Stimulated activated CD8-positive, alpha-beta memory T cell treated with anti-CD3 and anti-CD28 coated beads, Interleukin-15, amount 100 ng/mL, for 1 hour (primary cell): Measurements from ENCODE around the gene C9orf78.

ENCODE experiments used
- DNase-seq: peaks from one replicate; pipeline ENCODE4 v3.0.0-alpha.2; 2020; ENCODE audit warnings: low read depth

The C9orf78 gene

GRCh38 chr9:129835128-129835859 lies at the start of gene C9orf78, which contains the start of gene USP20:
Gene C9orf78 (minus strand): TSS chr9:129835275. CDS start chr9:129835221, 54 bp downstream.
Gene USP20 (plus strand): TSS chr9:129835458. CDS start chr9:129852556, 17,098 bp downstream.
- DNase-seq: peak; percentile 88

DNA sequence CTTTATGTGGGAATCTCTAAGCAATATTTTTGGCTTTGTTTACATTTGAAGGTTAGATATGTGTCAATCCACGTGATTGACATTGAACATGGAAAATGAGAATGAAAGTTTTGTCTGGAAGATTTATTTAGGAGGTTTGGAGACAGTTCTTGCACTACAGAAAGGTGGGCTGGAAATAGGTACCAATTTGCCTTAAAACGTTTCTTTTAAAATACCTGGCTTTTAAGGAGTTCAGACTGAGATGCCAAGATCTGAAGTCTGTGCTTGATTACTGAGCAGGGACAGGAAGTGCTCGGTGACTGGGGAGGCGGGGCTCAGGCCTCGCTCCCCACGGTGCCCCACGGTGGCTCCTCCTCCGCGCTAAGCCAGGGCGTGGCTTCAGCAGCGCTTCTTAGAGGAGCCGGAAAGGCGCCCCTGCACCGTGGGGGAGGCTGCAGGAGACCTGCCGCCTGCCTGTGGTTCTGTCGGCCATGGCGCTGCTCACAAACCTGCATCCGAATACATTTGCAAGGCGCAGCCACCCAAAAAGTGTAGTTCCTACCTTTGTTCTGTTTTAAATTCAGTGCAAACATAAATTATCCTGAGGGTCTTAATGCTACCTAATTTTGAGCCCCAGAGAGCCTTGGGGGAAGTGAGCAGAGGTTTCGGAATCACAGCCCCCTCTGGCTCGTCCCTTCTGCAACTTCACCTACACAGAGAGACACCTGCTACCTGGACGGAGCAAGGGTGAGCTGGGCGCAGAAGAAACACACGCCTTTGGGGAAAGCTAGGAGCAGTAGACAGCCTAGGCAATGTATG lies 49.3 kb upstream of the C9orf78 start:
- peak; percentile 91 for DNase-seq

DNA sequence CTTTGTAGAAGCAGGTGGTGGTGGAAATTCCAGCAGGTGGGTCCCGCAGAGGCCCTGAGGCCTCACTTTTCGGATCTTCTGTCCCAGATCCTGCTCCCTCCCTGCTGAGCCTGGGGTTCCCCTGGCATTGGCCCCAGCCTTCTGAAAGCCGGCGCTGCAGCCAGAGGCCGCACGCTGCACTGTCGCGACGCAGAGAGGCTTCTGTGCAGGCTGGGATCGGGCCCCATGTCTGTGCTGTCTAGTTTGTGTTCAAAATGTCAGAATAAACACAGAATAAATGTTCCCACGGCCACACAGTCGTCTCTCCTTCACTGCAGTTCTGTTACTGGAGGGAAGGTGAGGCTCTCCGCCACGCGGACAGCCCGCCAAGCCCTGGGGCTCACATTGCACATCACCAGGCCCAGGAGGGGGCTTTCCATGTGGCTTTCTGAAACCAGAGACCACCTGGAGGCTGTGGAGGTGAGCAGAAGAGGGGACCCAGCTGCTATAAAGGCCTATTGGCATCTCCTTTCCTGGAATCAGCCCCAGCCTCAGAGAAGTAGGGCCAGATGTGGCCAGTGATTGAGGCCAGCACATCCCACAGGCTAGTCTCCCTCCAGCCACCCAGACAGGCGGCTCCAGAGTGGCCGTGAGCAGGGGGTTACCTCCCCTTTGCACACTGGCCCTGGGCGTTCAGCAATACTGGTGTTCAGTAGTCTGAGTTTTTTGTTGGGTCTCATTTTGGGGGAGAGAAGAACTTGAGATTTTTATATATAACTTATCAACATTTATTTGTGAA lies 46.7 kb upstream of the C9orf78 start:
- DNase-seq: no peak

- DNase-seq: no peak
Observed at GRCh38 chr9:129880654-129881546, 45.8 kb upstream of the C9orf78 start.

DNA sequence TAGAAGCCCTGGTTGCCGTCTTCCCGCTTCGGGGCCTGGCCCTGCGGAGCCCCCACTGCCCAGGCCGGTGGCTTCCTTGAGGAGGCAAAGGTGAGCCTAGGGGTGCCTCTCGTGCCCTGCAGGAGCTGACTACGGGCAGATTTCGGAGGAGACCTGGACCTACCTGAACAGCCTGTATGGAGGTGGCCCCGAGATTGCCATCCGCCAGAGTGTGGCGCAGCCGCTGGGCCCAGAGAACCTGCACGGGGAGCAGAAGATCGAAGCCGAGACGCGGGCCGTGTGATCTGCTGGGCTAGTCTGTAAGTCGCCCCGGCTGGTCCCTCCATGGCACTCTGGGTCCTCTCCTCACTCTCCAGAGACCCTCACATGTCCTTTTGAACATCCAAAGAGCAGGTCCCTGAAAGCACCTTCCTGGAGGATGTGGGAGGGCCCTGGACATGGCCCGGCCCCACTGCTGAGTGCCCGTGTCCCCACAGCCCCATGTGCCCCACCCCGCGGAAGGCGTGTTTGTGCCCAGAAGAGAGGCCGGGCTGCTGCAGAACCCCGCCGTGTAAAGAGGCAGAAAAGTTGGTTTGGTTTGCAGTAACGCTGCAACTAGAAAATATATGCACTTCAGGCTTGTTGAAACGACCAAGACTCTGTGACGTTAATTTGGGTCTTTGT lies 45.0 kb upstream of the C9orf78 start:
- no peak for DNase-seq

DNA sequence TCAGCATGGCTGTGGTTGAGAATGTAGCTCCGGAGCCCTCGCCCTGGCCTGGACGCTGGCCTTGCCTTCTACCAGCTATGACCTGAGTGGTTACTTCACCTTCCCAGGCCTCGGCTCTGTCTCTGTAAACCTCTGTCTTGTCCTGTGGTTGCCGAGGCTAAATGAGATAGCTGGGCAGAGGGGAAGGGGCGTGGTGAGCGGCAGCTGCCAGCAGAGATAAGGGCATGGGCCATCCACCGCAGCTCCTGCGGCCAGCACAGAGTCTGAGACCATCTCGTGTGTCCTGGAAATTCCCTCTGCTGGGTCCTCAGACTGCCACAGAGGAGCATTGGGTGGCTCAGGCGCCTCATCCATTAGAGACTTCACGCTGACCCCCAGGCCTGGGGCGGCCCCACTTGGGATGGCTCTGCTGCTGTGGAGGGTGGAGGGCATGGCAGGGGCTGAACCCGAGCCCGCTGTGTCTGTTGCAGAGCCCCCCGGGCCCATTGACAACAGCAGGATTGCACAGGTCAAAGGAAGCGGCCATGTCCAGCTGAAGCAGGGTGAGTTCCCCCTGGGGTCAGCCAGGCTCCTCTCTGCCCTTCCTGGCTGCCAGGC lies 44.1 kb upstream of the C9orf78 start:
- no peak for DNase-seq

- DNase-seq: no peak
Observed at GRCh38 chr9:129878291-129878690, 43.2 kb upstream of the C9orf78 start.

DNA sequence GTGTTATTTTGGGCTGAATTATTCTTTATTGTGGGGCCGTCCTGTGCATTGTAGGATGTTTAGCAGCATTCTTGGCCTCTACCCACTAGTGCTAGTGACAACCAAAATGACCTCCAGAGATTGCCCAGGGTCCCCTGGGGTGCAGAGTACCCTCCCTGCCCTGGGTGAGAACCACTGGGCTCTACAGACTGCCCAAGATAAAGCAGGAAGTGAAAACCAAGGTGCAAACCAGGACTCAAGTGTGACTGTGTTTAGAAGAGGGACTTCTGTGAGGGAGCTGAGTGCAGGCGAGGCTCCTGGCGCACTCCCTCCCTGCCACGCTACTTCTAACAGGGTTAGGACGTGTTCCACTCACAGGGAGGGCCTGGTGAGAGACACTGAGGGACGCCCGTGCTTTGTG lies 41.7 kb upstream of the C9orf78 start:
- DNase-seq: no peak

GRCh38 chr9:129875687-129876395 lies 40.8 kb upstream of the C9orf78 start:
- DNase-seq: no peak

- DNase-seq: no peak
Observed at GRCh38 chr9:129875181-129875611, 40.1 kb upstream of the C9orf78 start.

GRCh38 chr9:129874261-129875101 lies 39.4 kb upstream of the C9orf78 start:
- no peak for DNase-seq

- DNase-seq: no peak
Observed at GRCh38 chr9:129873563-129874190, 38.6 kb upstream of the C9orf78 start.

GRCh38 chr9:129871046-129871445 lies 36.0 kb upstream of the C9orf78 start:
- DNase-seq: no peak

DNA sequence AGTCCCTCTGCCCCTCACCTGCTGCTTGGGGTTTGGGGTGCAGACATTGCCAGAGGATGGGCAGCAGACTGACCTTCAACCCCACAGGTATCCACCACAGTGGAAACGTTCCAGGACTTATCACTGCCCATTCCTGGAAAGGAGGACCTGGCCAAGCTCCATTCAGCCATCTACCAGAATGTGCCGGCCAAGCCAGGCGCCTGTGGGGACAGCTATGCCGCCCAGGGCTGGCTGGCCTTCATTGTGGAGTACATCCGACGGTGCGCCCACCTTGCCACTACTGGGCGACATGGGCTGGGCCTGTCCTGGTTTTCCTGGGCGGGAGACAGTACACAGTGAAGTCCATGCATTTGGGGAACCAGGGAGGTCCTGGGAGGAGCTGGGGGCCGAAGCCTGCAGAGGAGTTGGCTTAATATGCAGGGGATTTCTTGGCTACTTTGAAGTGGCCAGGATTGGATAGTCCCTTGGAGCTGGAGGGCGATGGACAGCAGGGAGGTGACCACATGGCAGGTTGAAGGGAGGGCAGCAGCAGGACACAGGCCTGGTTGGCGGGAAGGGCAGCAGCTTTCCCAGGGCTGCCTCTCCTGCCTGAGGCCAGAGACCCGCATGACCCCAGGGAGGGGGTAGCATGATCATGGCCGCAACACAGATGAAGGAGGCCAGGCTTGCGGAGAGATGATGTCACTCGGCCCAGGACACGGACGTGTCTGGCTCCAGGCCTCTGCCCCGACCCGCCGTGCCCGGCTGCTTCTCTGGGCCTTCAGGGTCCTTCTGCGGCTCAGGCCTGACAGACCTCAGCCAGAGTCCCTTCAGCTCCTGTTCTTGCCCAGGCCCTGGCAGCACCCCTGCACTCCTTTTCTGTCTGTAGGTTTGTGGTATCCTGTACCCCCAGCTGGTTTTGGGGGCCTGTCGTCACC lies 34.8 kb upstream of the C9orf78 start:
- no peak for DNase-seq

DNA sequence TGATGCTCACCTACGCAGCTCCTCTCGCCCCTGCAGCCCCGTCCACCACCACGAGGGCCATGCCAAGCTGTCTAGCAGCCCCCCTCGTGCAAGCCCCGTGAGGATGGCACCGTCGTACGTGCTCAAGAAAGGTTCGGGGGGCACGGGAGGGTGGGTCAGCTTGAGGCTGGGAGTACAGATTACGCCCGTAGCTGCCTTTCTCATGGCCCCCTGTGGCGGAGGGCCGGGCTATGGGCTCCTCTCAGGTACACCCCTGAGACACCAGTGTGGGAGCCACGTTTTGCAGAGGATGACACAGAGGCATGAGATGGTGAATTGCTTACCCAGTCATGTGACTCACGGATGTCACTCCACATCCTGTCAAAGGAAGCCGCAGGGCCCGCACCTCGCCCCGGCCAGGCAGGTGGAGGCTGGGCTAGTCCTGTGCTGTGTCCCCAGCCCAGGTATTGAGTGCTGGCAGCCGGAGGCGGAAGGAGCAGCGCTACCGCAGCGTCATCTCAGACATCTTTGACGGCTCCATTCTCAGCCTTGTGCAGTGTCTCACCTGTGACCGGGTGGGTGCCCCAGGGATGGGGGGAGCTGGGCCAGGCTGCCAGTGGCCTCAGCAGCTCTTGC lies 33.9 kb upstream of the C9orf78 start:
- DNase-seq: peak; percentile 70

DNA sequence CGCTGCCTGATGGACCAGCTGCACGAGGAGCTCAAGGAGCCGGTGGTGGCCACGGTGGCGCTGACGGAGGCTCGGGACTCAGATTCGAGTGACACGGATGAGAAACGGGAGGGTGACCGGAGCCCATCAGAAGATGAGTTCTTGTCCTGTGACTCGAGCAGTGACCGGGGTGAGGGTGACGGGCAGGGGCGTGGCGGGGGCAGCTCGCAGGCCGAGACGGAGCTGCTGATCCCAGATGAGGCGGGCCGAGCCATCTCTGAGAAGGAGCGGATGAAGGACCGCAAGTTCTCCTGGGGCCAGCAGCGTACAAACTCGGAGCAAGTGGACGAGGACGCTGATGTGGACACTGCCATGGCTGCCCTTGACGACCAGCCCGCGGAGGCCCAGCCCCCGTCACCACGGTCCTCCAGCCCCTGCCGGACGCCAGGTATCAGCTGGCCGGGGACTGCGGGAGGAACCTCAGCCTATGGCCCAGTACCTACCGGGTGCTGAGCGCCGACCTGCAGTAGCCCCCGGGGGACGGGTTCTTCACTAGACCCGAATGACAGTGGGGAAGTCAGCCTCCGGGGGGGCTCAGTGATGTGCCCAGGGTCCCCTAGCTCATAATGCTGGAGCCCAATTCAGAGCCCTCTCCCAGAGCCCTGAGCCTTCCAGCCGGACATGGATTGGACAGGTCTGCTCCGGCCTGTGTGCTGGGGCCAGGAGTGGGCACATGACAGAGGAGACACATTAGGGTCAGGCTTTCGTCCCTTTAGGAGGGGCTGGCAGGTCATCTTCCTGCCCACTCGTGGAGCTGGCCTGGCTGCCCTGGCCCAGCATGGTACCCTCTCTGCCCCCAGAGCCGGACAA lies 33.2 kb upstream of the C9orf78 start:
- DNase-seq: no peak
